Measurements from ENCODE around the gene XPOT.

XPOT gene

DNA sequence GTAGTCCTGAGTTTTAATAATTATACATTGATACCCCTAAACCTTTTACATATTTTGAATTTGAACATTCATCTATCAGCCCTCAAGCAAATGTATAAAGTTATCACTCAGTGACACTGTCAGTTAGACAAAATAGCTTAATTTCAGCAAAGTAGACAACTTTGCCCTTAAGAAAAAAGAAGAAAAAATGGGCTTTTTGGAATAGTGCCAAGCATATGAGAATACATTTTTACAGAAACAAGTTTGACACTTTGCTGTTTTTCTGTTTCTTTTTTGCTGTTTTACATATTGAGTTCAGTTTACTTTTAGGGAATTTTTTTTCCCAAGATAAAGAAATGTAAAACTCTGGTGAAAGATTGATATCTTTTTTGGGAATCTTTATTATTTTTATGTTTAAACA lies 62.0 kb downstream of the XPOT start:
- DNase-seq (ENCODE audit: low spot score) = no peak

DNA sequence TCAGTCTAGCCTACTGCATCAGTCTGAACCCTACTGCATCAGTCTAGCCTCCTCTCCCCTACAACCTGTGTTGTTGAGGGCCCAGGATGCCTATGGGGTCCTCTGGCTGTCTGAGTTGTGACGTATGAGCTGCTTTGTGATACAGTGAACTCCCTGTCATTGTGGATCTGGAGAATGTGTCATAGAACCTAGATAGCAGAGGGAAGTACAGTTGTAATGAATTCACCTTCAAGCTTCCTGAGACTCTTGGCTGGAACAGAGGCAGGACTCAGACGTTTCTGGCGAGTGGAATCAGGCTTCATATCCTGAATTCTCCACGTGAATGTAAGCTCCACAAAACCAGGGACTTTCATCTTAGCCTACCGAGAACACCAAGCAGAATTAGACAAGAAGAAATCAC lies 64.8 kb downstream of the XPOT start:
- no peak for DNase-seq (ENCODE audit: low spot score)

DNA sequence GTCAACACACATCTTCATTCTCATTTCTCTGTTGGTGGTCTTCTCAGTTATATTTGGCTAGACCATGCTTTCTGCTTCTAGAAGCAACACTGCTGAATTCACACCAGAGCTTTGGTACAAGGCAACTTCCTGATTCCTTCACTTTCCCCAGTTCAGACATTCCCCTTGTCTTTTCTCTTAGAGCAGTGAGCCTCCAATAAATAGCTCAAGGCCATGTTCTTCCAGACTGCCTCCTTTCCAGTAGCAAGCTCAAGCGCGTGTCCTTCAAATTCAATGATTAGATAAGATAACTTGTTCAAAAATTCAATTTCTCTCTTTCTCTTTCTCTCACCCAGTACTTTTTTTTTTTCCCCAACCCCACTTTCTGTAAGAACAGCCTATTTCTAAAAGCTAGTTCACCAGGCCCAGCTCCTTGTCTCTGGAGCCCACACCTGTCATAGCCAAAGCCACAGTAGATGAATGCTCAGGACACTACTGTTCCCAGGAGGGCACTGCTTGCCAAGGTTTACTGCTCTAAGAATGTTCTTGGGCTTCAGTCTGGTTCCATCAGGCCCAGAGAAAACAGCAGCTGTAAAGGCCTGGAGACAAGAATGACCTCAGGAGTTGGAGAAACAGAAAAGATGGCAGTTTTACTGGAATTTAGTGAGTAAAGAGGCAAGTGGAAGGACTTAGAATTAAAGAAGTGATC lies 65.4 kb downstream of the XPOT start:
- no peak for DNase-seq (ENCODE audit: low spot score)

DNA sequence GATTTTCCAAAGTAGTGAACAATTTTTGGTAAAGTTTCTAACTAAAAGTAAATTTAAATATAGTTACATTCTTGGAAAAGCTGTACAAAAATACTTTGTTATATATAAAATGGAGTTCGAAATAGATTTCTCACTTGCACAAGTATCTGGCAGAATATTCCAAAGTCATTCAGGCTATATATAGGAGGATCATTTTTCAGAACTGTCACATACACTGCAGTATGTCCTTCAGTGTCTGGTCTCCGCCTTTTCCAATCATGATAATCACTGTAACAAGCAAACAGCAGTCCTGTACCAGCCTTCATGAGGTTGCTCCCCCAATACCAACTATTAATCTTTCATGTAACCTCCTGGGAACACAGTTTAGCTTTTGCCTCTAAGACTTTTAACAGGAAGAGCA lies 66.3 kb downstream of the XPOT start:
- no peak for DNase-seq (ENCODE audit: low spot score)

DNA sequence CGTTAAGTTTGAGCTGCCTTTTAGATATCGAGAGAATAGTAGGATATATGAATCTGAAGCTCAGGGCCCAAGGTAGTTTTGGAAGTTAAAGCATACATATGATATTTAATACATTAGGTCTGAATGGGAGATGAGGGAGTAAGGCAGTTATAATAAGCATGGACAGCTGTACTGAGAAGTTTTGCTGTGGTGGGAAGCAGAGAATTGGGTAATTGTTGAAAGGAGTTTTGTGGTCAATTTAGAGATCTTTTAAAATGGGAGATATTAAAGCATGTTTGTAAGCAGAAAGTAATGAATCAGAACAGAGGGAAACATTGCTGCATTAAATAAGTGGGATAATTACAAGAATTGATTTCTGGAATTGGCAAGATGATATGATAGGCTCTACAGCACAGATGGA lies 69.0 kb downstream of the XPOT start:
- DNase-seq (ENCODE audit: low spot score) = no peak

DNA sequence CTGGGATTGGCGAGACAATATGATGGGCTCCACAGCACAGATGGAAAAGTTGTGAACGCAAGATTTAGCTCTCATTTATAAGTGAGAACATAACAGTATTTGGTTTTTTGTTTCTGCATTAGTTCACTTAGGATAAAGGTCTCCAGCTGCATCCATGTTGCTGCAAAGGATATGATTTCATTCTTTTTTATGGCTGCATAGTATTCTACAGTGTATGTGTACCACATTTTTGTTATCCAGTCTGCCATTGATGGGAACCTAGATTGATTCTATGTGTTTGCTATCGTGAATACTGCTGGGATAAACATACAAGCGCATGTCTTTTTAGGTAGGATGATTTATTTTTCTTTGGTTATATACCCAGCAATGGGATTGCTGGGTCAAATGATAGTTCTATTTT lies 71.3 kb downstream of the XPOT start:
- no peak for DNase-seq (ENCODE audit: low spot score)

DNA sequence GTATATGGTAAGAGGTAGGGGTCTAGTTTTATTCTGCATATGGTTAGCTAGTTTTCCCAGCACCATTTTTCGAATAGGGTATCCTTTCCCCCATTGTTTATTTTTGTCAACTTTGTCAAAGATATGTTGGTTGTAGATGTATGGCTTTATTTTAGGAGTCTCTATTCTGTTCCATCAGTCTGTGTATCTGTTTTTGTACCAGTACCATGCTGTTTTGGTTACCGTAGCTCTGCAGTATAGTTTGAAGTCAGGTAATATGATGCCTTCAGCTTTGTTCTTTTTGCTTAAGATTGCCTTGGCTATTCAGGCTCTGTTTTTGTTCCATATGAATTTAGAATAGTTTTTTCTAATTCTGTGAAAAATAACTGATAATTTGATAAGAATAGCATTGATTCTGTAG lies 72.7 kb downstream of the XPOT start:
- DNase-seq (ENCODE audit: low spot score) = no peak

DNA sequence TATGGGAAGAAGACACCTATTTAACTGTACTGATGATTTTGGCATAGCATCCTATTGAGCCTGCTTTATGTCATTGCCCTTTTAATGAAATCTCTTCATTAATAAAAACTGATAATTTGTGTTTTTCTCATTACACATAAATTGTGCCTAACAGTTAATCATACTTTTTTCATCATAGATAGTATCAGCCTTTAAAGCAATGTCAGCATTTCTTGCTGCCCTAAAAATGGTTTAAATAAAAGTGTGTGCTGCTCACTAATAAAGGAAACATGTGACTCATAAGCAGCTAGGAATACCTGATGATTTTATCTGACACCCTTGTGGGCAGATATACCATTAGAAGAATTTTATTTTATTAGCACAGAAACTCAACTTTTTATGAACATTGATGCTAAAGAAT lies 74.5 kb downstream of the XPOT start:
- DNase-seq (ENCODE audit: low spot score) = no peak

DNA sequence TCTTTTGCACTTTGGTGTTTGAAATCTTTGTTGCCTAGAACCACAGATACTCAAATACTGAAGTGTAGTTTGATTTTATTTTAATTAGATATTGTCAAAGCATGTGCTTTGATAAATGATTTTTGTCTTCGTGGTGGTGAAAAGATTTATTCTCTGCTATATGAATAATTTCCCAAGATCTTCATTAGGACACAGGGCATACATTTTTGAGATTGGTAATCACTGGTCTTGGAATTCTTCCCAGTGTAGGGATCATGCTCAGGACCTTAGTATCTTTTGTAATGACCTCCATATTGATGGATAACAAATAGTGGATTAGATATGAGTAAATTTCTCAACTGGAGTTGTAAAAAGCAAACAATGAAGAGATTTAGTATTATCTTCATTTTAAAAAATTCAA lies 76.0 kb downstream of the XPOT start:
- peak; percentile 15 for DNase-seq (ENCODE audit: low spot score)

DNA sequence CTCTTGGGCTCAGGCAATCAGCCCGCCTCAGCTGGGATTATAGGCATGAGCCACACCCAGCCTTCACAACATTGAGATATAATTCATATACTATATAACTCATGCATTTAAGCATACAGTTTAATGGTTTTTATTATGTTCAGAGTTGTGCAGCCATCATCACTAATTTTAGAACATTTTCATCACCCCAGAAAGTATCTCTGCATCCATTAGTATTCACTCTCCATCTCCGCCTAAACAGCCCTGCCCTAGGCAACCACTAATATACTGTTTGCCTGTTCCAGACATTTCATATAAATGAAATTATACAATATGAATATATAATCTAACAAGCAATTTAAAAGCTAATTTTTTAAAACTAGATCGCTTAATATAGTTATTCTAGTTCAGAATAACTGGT lies 82.5 kb downstream of the XPOT start:
- DNase-seq (ENCODE audit: low spot score) = no peak

DNA sequence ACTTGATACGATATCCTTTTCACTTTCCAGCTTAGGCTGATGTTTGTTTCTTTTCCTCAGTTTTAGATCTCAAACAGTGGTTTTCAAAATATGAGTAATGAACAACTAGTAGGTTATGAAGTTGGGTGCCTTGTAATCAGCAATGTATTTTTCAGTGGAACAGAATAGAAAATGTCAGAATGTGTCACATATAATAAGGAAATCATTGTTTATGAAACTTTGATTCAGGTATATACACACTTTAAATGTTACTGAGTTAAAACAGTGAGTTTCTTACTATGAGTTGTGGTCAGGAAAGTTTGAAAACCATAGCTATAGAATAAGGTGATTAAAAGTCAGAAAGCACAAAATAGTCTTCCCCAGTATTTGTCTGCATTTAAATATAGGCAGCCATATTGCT lies 87.5 kb downstream of the XPOT start:
- no peak for DNase-seq (ENCODE audit: low spot score)

DNA sequence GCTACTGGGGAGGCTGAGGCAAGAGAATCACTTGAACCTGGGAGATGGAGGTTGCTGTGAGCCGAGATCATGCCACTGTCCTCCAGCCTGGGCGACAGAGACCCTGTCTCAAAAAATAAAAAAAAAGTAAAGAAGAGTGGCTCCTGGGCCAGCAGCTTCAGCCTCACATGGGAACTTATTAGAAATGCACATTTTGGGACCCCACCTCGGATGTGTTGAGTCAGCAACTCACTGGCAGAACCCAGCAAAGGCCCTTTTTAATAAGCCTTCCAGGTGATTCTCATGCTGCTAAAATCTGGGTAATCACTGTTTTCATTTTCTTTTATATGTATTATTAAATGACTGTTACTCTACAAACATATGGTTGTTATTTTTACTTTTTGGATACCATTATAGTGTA lies 89.3 kb downstream of the XPOT start:
- no peak for DNase-seq (ENCODE audit: low spot score)

DNA sequence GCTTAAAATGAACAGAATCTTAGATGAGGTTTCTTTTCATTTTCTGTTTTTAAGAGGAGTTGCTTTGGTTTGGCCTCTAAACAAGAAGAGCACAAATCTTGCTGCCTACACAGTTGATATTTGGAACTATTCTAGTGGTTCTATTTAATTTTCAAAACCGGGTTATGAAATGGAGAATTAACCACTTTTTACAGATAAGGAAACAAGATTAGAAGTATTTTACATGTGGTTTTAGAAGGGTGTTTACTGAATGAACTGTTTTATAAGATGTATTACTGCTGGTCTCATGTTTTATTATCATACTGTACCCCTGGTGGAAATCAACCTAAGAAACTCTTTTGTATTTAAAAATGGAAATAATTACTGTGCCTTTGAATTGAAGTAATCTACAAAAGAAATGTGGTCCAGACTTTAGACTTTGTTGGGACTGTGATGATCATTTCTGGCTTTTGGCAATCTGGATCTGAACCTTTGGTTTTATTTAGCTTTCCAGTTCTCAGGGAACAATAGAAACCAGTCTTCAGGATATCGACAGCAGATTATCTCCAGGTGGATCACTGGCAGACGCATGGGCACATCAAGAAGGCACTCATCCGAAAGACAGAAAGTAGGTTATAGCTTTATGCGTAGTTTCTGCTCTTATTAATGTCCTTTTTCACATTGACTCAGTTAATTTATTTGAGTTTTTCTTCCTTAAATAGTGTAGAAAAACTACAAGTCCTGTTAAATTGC lies 91.0 kb downstream of the XPOT start:
- DNase-seq (ENCODE audit: low spot score) = no peak

DNA sequence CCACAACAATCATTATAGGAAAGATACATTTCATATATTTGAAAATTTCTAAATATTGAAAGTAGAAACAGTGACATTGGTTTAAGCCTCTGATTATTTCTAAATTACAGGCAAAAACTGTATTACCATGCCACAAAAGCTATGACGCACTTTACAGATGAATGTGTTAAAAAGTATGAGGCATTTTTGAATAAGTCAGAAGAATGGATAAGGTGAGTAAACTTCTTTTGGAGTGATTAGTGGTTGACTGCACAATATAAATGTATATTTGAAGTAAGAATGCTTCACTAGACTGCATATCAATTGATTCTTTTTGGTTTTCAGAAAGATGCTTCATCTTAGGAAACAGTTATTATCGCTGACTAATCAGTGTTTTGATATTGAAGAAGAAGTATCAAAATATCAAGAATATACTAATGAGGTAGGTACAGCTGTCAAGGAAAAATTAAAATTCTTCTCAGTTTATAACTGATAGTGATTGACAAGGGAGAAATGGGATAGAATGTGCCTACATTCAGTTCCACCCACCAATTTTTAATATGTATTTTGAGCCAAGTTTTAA lies 92.7 kb downstream of the XPOT start:
- no peak for DNase-seq (ENCODE audit: low spot score)

DNA sequence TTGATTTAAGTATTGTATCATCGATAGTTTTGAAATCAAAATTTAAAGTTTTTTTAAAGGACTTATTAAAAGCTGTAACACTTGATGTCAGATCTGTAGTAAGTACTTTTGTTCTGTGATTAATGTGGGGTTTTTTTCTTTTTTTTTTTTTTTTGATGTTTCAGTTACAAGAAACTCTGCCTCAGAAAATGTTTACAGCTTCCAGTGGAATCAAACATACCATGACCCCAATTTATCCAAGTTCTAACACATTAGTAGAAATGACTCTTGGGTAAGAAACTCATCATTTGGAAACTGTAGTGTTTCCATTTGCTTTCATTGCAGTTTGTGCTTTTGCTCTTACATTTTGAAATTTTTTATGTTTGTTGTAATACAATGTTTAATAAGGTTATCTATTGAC lies 93.3 kb downstream of the XPOT start:
- DNase-seq (ENCODE audit: low spot score) = no peak

DNA sequence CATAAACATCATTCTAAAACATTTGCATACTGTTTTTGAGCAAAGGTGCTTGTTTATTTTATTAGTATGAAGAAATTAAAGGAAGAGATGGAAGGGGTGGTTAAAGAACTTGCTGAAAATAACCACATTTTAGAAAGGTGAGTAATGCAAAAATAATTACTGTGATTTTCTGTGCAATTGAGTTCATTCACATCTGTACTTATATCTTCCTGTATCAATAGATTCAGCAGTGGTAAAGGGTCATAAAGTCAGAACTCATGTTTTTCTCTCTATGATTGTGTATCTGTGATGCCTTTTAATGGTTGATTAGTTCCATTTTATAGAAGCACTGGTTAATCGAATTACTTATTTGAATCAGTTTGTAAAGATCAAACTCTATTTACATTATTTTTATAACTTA lies 93.7 kb downstream of the XPOT start:
- DNase-seq (ENCODE audit: low spot score) = no peak

DNA sequence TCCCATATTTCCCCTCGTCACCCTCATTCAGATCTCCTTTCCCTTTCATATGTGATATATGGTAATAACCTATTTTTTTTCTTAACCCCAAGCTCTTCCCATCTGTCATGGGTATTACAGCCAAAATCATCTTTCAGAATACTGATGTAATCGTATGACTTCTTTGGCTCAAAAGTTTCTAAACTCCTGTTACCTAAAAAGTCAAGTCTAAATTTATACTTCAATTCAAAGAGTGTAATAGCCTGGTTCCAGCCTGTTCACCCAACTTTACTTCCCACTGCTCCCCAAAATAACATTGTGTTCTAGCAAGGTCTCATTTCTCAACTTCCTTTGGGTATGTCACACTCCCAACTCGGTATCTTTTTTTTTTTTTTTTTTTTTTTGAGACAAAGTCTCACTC lies 96.2 kb downstream of the XPOT start:
- no peak for DNase-seq (ENCODE audit: low spot score)

Measured in GM03348 (cell line).